Spleen (tissue), 11 donors: ENCODE measurements around the gene COL5A2. TPM values are rescaled to one million over a fixed set of nuclear protein-coding genes. Genes with fewer than 3 reads are reported as not detected.

Experiments
- DNase-seq: peaks from one replicate; pipeline ENCODE4 v3.0.0-alpha.2; 2020
- H3K27ac ChIP-seq, 8 donors: fragments of 200-600 bp; sonication (generic) in 7 of 8; 1 replicate in 4 of 8; 2 replicates in 4 of 8; pipeline versions ENCODE4 v1.5.0 to v1.8.0; 2016 to 2021; ENCODE audit warnings: inconsistent platforms in 4 of 8, mild to moderate bottlenecking in 4 of 8, moderate library complexity in 1 of 8
- H3K27me3 ChIP-seq, 7 donors: fragments of 200-600 bp; sonication (generic) in 6 of 7; replicated peaks in 1 of 7; 1 replicate in 4 of 7; 2 replicates in 3 of 7; pipeline versions ENCODE4 v1.5.0 to v1.8.0; 2016 to 2021; ENCODE audit warnings: inconsistent platforms in 3 of 7, mild to moderate bottlenecking in 1 of 7
- H3K36me3 ChIP-seq, 6 donors: fragments of 200-600 bp; sonication (generic) in 5 of 6; 1 replicate in 4 of 6; 2 replicates in 2 of 6; pipeline versions ENCODE4 v1.5.0 to v1.8.0; 2016 to 2021; ENCODE audit warnings: inconsistent platforms in 2 of 6
- H3K4me1 ChIP-seq, 6 donors: fragments of 200-600 bp; sonication (generic) in 5 of 6; 1 replicate in 3 of 6; 2 replicates in 3 of 6; pipeline versions ENCODE4 v1.5.0 to v1.8.0; 2016 to 2021; ENCODE audit warnings: inconsistent platforms in 3 of 6
- H3K4me3 ChIP-seq, 8 donors: fragments of 200-600 bp; sonication (generic) in 7 of 8; 1 replicate in 4 of 8; 2 replicates in 4 of 8; pipeline versions ENCODE4 v1.5.0 to v1.8.0; 2016 to 2021; ENCODE audit warnings: inconsistent platforms in 4 of 8, mild to moderate bottlenecking in 4 of 8, moderate library complexity in 2 of 8
- H3K9me3 ChIP-seq, 8 donors: fragments of 200-600 bp; sonication (generic) in 7 of 8; 1 replicate in 4 of 8; 2 replicates in 4 of 8; pipeline versions ENCODE4 v1.5.0 to v1.8.0; 2016 to 2021; ENCODE audit warnings: inconsistent platforms in 4 of 8
- POLR2A ChIP-seq, 3 donors: fragments of 450-650 bp; IDR thresholded peaks; one replicate each; pipeline ENCODE4 v1.5.1; 2017; ENCODE audit warnings: antibody characterized with exemption in 3 of 3, mild to moderate bottlenecking in 1 of 3
- POLR2AphosphoS5 ChIP-seq, 3 donors: sonication (generic); formaldehyde crosslinking; IDR thresholded peaks; one replicate each; pipeline ENCODE4 v1.5.1; 2017; ENCODE audit warnings: antibody characterized with exemption in 3 of 3
- WGBS, 5 donors: extraction: QIAGEN DNeasy Blood & Tissue Kit in 3 of 5; methylation state at CpG; one replicate each; pipeline versions ENCODE4 v1.1.5 to v1.1.7; 2013 to 2018; 5-methylcytosine and 5-hydroxymethylcytosine counted together
- intact Hi-C: fragments of 100-400 bp; cut with DNase I; formaldehyde crosslinking; loops from one replicate; pipeline ENCODE4 v1.15.0; 2023; ENCODE audit warnings: low total_unique reads
- polyA plus RNA-seq, 3 donors: library from polyadenylated mRNA; stranded (reverse); fragments of 200-250 nt; gene quantifications; one replicate each; pipeline ENCODE4 v1.2.1, GENCODE V29; 2013
- total RNA-seq, 7 donors: library from RNA; depleted of rRNA in 3 of 7; stranded (reverse); fragments of >200 nt in 3 of 7; fragmentation: NEBNext Ultra II Directional in 4 of 7; extraction: Animal tissue kit (Norgen Biotek cat#: 25700) in 4 of 7; gene quantifications; one replicate each; pipeline versions ENCODE4 v1.1.0 to v1.2.1, GENCODE V29; 2016 to 2021
- TF ChIP-seq, protein P1 (sequence below), 11 experiments: fragments of 200-600 bp in 7 of 11; fragments of 450-650 bp in 4 of 11; sonication (generic) in 4 of 11; IDR thresholded peaks in 8 of 11; conservative IDR thresholded peaks in 3 of 11; 1 replicate in 7 of 11; 2 replicates in 4 of 11; pipeline versions ENCODE4 v1.4.0 to v1.8.0; 2016 to 2021; ENCODE audit warnings: antibody characterized with exemption in 11 of 11, inconsistent platforms in 4 of 11, mild to moderate bottlenecking in 1 of 11
- donor health status: healthy with polysubstance abuse.
- donor health status: DM: no; HTN: no; CAD: no; lungs with moderate emphysema.
- donor health status: DM: no; HTN: no; CAD: no.
- donor health status: Bipolar disorder and iron deficiency.
- donor health status: healthy.
- donor health status: DM: no; HTN: no; CAD: no.
- donor health status: DM: yes; HTN: yes; CAD: no.

COL5A2 gene
- total and polyA plus RNA-seq, 10 donors = 3.4 to 35.7 (median 16.3) TPM

DNA sequence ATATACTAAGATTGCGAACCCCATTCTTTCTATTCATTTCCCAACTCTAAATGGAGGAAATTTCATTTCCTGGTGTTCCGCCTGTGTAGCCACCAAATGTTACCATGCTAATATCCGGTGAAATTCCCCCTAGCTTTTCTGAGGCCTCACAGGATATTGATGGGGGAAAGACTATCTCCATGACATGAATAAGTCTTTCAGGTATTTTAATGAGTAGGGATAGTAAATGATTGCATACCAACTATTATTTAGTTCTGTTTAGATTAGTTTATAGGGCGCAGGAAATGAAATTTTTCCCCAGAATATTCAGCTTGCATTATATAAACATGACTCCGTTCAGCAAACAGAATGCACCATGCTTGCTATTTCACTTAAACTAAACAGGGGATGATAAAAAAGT, 55.4 kb downstream of the COL5A2 start:
- intact Hi-C loops = no loop called here
- DNase-seq = no peak
- Histone ChIP-seq H3K4me3 (no peak overlapping the region), H3K27me3 (no peaks in the 10 kb centered on the region), H3K27ac (no peak overlapping the region), H3K4me1 (no peaks in the 10 kb centered on the region), H3K36me3 (no peaks in the 10 kb centered on the region), H3K9me3 (no peaks in the 10 kb centered on the region)
- 80 to 88% (median 82%) methylated on average over 5 of the region's 5 CpGs for whole genome bisulfite sequencing, 5 donors
- TF ChIP-seq POLR2AphosphoS5 (IDR thresholded peaks at IDR 0.05) (no peak), POLR2A (IDR thresholded peaks at IDR 0.05) (no peak)
- TF ChIP-seq, protein P1, sequence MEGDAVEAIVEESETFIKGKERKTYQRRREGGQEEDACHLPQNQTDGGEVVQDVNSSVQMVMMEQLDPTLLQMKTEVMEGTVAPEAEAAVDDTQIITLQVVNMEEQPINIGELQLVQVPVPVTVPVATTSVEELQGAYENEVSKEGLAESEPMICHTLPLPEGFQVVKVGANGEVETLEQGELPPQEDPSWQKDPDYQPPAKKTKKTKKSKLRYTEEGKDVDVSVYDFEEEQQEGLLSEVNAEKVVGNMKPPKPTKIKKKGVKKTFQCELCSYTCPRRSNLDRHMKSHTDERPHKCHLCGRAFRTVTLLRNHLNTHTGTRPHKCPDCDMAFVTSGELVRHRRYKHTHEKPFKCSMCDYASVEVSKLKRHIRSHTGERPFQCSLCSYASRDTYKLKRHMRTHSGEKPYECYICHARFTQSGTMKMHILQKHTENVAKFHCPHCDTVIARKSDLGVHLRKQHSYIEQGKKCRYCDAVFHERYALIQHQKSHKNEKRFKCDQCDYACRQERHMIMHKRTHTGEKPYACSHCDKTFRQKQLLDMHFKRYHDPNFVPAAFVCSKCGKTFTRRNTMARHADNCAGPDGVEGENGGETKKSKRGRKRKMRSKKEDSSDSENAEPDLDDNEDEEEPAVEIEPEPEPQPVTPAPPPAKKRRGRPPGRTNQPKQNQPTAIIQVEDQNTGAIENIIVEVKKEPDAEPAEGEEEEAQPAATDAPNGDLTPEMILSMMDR (IDR thresholded peaks at IDR 0.05 in 8 of 11, conservative IDR thresholded peaks at IDR 0.05 in 3 of 11) = no peak

DNA sequence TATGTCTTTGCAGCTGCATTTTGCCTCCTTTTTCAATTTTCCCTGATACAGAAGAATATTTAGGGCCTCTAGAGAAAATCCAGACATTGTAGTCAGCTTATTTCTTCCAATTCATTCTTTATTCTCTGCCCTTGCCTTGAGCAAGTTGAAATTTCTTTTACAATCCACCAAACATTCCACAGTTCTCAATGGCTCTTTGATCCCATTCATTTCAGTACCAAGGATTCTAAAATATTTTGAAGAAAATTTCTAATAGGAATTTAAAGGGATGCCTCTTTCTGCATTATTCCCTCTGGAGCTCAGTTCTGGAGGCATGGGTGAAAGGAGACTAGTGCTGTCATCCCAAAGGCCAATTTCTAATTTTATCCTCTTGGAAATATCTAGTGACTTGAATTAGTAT, 61.2 kb downstream of the COL5A2 start:
- TF ChIP-seq, protein P1 (IDR thresholded peaks at IDR 0.05 in 8 of 11, conservative IDR thresholded peaks at IDR 0.05 in 3 of 11) = no peak
- no peak for TF ChIP-seq POLR2AphosphoS5 (IDR thresholded peaks at IDR 0.05)
- no peak for DNase-seq
- H3K27me3 ChIP-seq = no peaks in the 10 kb centered on the region
- H3K4me1 ChIP-seq = no peaks in the 10 kb centered on the region
- intact Hi-C loops = no loop called here
- H3K27ac ChIP-seq = no peak overlapping the region
- H3K36me3 ChIP-seq = no peaks in the 10 kb centered on the region
- H3K4me3 ChIP-seq = no peak overlapping the region
- H3K9me3 ChIP-seq = no peaks in the 10 kb centered on the region

DNA sequence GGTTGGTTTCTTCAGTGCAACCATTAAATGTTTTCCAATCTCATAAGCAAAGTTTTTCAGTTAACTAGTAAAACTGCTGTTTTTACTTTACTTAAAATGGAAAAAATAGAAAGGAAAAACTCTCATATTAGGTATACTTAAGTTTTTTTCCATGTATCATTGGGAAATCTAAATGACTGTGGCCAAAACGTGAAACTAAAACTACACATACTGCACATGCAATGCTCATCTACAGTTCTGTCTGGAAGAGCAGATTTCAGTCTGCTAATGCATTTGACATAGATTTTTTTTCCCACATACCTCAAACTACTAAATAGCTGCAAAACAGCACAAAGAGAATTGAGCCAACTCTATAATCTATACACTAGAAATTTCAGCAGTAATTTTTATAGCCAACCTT, 62.6 kb downstream of the COL5A2 start:
- Histone ChIP-seq H3K27ac (no peak overlapping the region), H3K4me3 (no peak overlapping the region), H3K4me1 (no peaks in the 10 kb centered on the region), H3K27me3 (no peaks in the 10 kb centered on the region), H3K36me3 (no peaks in the 10 kb centered on the region), H3K9me3 (no peaks in the 10 kb centered on the region)
- intact Hi-C loops = no loop called here
- DNase-seq = no peak
- WGBS, 5 donors = 46 to 69% (median 63%) methylated on average over 1 of the region's 1 CpG
- TF ChIP-seq POLR2AphosphoS5 (IDR thresholded peaks at IDR 0.05) (no peak), POLR2A (IDR thresholded peaks at IDR 0.05) (no peak)
- TF ChIP-seq, protein P1 (IDR thresholded peaks at IDR 0.05 in 8 of 11, conservative IDR thresholded peaks at IDR 0.05 in 3 of 11) = no peak

DNA sequence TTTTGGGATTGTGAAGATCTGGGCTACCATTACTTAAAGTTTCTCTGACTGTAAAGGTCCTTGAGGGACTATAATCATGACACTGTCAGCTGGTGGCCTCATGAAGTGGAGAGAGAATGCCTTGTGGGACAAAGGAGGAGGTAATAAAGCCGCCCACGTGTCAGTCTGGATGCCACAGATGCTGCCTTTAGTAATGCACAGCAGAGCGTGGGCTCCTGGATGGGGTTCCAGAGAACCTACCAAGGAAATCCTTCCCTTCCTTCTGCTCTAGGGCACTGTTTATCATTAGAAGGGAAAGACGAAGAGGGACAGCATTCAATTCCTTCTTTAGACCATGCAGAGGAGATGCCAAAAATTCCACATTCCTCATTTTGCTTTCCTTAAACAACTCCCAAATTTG, 63.5 kb downstream of the COL5A2 start:
- Histone ChIP-seq H3K4me3 (no peak overlapping the region), H3K4me1 (no peaks in the 10 kb centered on the region), H3K27me3 (no peaks in the 10 kb centered on the region), H3K9me3 (no peaks in the 10 kb centered on the region), H3K27ac (no peak overlapping the region), H3K36me3 (no peaks in the 10 kb centered on the region)
- no peak for DNase-seq
- TF ChIP-seq POLR2AphosphoS5 (IDR thresholded peaks at IDR 0.05) (no peak), POLR2A (IDR thresholded peaks at IDR 0.05) (no peak)
- TF ChIP-seq, protein P1 (IDR thresholded peaks at IDR 0.05 in 8 of 11, conservative IDR thresholded peaks at IDR 0.05 in 3 of 11) = no peak
- 72 to 88% (median 82%) methylated on average over 4 of the region's 4 CpGs for WGBS, 5 donors
- intact Hi-C loops = no loop called here
